Measurements from ENCODE around the gene GREB1L.

- TF ChIP-seq EZH2phosphoT487 (IDR thresholded peaks at IDR 0.05; ENCODE audit: low read length), result no peak
- TF ChIP-seq, protein P1, sequence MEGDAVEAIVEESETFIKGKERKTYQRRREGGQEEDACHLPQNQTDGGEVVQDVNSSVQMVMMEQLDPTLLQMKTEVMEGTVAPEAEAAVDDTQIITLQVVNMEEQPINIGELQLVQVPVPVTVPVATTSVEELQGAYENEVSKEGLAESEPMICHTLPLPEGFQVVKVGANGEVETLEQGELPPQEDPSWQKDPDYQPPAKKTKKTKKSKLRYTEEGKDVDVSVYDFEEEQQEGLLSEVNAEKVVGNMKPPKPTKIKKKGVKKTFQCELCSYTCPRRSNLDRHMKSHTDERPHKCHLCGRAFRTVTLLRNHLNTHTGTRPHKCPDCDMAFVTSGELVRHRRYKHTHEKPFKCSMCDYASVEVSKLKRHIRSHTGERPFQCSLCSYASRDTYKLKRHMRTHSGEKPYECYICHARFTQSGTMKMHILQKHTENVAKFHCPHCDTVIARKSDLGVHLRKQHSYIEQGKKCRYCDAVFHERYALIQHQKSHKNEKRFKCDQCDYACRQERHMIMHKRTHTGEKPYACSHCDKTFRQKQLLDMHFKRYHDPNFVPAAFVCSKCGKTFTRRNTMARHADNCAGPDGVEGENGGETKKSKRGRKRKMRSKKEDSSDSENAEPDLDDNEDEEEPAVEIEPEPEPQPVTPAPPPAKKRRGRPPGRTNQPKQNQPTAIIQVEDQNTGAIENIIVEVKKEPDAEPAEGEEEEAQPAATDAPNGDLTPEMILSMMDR (IDR thresholded peaks at IDR 0.05; ENCODE audit: low read length), result no peak
Observed at GRCh38 chr18:21484851-21485636, 243.0 kb downstream of the GREB1L start.
